Renal cortex interstitium (tissue), 15 donors: ENCODE measurements around the gene LGI1. TPM values are rescaled to one million over a fixed set of nuclear protein-coding genes. Genes with fewer than 3 reads are reported as not detected.

Experiments used
- DNase-seq, 11 donors: peaks; one replicate each; pipeline ENCODE4 v3.0.0-alpha.2; 2013; ENCODE audit warnings: low read depth in 9 of 11, low spot score in 4 of 11; ENCODE audit errors: extremely low read depth in 1 of 11
- long read RNA-seq, 16 experiments: transcript quantifications; one replicate each; lab custom pipeline, GENCODE V29; 2026
- polyA plus RNA-seq, 3 donors: library from polyadenylated mRNA; unstranded; fragments of 120-200 nt; gene quantifications; one replicate each; pipeline ENCODE4 v1.2.1, GENCODE V29; 2013; ENCODE audit not compliant: insufficient read length in 3 of 3

LGI1 gene
- 1 to 10 TPM; 4.2 to 9.0 (median 6.5) TPM for polyA plus RNA-seq
- long read RNA-seq, donor 1, partial matches to known transcripts, result 0 of 1 reads
- long read RNA-seq, donor 1, other reads (novel, unspliced or antisense), result 0 of 1 reads
- long read RNA-seq, donor 2, partial matches to known transcripts, result 0 of 1 reads
- long read RNA-seq, donor 2, other reads (novel, unspliced or antisense), result 0 of 1 reads
- long read RNA-seq, donor 3, partial matches to known transcripts, result 0 of 2 reads
- long read RNA-seq, donor 3, other reads (novel, unspliced or antisense), result 0 of 2 reads
- long read RNA-seq, donor 4, partial matches to known transcripts, result 0 of 1 reads
- long read RNA-seq, donor 4, other reads (novel, unspliced or antisense), result 0 of 1 reads
- long read RNA-seq, donor 5, result 0 reads
- long read RNA-seq, donor 6, partial matches to known transcripts, result 0 of 1 reads
- long read RNA-seq, donor 6, other reads (novel, unspliced or antisense), result 0 of 1 reads
- long read RNA-seq, donor 7, partial matches to known transcripts, result 0 of 4 reads
- long read RNA-seq, donor 7, other reads (novel, unspliced or antisense), result 0 of 4 reads
- long read RNA-seq, donor 8, full-length matches to known transcripts, result 1 of 1 reads
- long read RNA-seq, donor 8, partial matches to known transcripts, result 0 of 1 reads
- long read RNA-seq, donor 8, other reads (novel, unspliced or antisense), result 0 of 1 reads
- long read RNA-seq, donor 9, result 0 reads
- long read RNA-seq, donor 10, partial matches to known transcripts, result 0 of 1 reads
- long read RNA-seq, donor 10, other reads (novel, unspliced or antisense), result 0 of 1 reads
- long read RNA-seq, donor 11, partial matches to known transcripts, result 0 of 1 reads
- long read RNA-seq, donor 11, other reads (novel, unspliced or antisense), result 0 of 1 reads
- long read RNA-seq, donor 12, result 0 reads
- long read RNA-seq, donor 13, result 0 reads
- long read RNA-seq, donor 14, partial matches to known transcripts, result 0 of 3 reads
- long read RNA-seq, donor 14, other reads (novel, unspliced or antisense), result 0 of 3 reads
- long read RNA-seq, donor 15, partial matches to known transcripts, result 0 of 1 reads
- long read RNA-seq, donor 15, other reads (novel, unspliced or antisense), result 0 of 1 reads
- long read RNA-seq, donor 16, partial matches to known transcripts, result 0 of 3 reads
- long read RNA-seq, donor 16, other reads (novel, unspliced or antisense), result 0 of 3 reads

DNA sequence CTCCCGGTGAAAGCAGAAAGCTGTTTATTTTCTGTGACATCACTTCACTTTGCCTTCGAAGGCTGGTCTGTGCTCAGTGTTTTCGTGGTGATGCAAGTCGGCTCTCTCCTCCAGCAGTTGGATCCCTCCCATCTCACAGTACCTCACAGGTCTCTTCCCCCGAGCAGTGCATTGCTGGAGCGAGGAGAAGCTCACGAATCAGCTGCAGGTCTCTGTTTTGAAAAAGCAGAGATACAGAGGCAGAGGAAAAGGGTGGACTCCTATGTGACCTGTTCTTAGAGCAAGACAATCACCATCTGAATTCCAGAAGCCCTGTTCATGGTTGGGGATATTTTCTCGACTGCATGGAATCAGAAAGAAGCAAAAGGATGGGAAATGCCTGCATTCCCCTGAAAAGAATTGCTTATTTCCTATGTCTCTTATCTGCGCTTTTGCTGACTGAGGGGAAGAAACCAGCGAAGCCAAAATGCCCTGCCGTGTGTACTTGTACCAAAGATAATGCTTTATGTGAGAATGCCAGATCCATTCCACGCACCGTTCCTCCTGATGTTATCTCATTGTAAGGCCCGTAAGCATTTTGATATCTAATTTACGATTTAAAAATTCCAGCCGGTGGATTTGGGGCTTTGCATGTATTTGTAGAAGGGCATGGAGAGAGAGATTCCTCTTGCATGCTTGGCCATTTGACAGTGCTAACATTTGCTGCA, at the start of gene LGI1:
Gene LGI1, plus strand, starts transcription at position 136 of the 707 bp plus-strand sequence. Its CDS starts 209 bp downstream, at position 345.
- no peak for DNase-seq

DNA sequence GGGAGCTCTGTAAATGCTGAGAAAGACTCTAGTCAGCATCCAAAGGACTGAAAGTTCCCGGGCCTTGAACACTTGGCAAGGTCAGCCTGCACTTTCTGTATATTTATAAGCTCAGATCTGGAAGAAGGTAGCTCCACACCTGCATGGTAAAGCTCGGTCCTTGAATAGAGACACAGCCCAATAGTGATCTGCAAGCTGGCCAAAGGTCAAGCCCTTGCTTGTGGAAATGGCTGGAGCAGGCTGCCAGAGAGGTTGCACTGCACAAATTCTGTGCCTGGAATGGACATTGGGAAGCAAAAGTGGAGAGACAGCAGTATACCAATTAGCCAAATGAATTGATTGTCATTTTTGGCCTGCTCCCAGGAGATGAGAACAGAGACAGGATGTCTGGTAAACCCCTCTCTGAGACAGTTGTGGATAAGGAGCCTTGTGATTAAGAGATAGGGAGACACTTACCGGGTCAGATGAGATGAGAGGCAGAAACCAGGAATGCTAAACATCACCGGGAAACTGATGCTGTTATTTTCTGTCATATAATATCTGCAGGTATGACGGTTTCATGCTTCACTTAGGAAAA, 47.3 kb upstream of the LGI1 start:
- no peak for DNase-seq

DNA sequence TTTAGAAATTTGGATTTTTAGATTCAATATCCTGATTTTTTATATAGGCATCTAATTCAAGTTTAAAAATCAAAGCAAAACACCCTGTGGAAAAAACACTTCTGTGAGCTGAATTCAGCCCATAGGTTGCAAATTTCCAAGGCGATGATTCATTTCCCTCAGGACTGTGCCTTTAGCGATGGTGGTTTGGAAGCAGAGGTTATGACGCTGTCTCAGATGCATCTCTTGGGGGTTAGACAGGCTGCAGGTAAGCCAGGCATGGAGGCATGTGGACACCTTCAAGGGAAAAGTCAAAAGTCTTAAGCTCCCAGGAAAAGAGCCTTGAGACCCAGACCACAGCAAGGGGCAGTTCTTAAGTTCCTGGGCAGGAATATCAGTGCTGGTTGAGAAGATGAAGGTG, 45.8 kb upstream of the LGI1 start:
- no peak for DNase-seq

DNA sequence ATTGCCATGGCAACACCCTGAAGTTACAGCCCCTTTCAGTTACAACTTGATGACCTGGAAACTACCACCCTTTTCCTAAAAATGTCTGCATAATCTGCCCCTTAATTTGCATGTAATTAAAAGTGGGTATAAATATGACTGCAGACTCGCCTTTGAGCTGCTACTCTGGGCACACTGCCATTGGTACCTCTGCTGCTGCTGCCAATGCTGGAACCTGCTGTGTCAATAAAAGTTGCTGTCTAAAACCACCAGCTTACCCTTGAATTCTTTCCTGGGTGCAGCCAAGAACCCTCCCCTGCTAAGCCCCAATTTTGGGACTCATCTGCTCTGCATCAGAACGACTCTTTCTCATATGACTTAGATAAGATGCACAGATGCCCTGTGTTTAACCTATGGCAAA, 45.1 kb upstream of the LGI1 start:
- DNase-seq, result no peak

DNA sequence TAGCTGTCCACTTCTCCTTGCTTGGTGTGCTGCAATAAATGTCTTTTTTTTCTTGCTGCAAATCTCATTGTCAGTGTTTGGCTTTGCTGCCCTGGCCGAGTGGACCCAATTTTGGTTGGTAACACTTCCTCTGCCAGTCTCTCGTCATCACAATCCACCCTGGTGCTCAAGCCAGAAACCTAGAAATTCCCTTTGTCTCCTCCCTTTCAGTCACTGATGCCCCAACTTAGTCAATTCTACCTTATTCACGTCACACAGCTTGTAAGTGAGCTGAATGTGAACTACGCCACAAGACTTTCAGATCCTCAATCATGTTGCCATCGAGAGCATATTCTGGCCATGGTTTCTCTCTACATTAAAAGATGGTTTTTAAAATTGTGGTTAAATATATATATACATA, 42.4 kb upstream of the LGI1 start:
- DNase-seq, result no peak

DNA sequence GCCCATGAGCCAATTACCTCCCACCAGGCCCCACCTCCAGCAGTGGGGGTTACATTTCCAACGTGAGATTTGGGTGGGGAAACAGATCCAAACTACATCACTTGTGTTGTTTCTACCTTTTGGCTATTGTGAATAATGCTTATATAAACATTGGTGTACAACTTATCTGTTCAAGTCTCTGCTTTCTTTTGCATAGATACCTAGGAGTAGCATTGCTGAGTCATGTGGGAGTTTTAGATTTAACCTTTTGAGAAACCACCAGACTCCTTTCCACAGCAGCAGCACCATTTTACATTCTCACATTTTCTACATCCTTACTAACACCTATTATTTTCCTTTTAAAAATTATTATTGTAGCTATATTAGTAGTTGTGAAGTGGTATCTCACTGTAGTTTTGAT, 41.0 kb upstream of the LGI1 start:
- no peak for DNase-seq

DNA sequence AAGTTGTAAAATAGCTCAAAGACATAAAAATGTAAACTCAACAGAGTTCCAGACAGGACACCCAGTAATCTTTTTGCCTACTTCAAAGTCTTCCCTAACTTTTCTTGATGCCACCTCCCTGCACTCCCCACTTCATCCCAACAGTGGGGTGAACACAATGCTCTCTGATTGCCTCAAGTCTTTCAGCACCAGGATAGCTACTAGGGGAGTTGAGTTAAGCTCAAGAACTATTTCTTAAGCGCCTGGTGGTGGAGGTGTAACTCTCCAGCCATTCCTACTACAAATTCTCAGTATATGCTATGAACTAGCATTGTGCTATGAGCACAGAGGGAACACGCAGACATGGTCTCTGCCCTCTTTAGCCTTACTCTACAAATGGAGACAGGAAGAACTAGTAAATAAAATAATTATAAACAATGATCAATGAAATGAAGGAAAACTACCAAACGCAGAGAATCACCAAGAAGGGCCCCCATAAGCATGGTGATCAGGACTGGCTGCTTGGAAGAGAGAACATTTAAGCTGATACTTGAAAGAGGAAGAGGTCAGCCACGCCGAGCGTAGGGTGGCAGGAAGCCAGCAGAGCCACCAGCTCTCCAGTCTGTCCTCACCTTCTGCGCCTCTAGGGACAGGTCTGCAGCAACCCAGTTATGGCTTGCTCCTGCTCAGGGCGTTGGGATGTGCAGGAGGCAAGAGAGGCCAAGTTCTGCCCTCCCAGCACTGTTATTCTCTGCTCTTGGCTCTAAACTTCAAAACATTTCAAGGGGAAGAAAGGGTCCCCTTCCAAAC, 38.6 kb upstream of the LGI1 start:
- no peak for DNase-seq

DNA sequence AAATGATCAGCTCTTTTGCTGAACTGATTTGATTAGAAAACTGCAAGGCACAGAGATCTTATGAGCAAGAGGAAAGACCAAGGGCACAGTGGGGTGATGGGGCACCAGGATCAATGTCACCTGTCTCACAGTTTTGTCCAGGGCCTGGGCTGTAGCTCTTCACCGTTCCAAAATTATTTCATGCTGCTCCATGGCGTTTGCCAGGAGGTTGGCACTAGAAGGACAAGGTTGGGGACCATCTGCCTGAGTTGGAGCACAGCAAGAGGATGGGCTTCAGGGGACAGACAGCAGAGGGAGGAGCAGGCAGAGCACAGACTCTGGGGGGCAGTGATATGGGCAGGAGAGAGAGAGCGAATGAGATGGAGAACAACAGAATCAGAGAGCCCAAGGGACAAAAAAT, 37.8 kb upstream of the LGI1 start:
- DNase-seq, result no peak

DNA sequence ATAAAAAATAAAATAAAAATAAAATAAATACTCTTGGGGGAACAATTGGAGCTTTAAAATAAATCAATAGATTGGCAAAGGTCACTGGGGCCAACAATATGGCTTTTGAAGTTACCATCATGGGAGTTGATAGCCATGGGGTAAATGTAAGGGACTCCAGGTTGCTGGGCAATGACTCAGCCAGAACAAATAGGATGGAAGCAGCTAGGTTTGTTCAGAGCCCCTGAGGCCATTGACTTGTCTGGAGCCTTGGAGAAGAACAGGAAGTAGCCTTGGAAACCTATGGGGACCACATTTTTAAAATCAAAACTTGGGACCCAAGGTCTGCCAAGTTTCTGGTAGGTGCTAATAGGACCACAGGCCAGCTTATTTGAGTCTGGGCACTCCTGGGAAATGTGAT, 35.2 kb upstream of the LGI1 start:
- DNase-seq, result no peak

DNA sequence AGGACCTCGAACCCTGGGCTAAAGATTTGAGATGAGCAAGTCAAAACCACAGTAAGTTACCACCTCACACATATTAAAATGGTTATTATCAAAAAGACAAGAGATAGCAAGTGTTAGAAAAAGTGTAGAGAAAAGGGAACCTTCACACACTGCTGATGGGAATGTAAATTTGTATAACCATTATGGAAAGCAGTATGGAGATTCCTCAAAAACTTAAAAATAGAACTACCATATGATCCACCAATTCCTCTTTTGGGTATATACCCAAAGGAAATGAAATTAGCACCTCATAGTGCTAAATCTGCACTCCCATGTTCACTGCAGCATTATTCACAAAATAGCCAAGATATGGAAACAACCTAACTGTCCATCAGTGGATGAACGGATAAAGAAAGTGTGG, 34.6 kb upstream of the LGI1 start:
- DNase-seq, result no peak

DNA sequence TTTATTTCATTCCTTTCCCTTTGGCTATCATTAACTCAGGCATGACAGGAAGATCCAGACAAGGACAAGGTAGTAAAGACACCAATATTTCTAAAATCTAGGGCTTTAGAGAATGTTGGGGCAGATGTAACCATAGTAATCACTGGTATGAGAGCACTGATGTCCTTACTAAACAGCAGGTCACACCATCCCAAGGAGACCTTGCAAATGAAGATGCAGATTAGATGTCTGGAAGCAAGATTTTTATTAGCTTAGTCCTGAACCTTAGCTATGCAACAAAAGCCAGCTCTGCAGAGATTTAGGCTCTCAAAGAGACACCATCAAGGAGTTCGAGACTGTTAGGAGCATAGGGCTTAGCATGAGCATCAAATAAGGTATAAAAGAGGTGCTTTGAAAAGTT, 31.7 kb upstream of the LGI1 start:
- no peak for DNase-seq

DNA sequence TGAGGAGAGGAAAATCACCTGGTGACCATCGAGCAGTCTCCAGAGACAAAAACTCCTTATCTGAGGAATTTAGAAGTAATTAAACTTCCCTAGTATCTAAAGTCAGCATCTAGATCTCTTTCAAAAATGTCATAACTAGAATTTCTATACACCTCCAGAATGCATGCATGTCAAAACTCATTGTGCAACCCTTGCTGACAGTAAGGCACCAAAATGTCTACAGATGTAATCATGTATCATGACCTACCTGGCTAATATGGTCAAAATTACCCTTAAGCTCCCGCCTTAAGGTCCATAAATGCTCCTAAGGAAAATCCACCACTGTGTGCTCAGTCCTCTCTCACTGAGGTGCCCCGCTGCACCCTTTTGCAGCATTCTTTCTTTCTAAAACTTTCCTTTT, 16.4 kb upstream of the LGI1 start:
- no peak for DNase-seq

DNA sequence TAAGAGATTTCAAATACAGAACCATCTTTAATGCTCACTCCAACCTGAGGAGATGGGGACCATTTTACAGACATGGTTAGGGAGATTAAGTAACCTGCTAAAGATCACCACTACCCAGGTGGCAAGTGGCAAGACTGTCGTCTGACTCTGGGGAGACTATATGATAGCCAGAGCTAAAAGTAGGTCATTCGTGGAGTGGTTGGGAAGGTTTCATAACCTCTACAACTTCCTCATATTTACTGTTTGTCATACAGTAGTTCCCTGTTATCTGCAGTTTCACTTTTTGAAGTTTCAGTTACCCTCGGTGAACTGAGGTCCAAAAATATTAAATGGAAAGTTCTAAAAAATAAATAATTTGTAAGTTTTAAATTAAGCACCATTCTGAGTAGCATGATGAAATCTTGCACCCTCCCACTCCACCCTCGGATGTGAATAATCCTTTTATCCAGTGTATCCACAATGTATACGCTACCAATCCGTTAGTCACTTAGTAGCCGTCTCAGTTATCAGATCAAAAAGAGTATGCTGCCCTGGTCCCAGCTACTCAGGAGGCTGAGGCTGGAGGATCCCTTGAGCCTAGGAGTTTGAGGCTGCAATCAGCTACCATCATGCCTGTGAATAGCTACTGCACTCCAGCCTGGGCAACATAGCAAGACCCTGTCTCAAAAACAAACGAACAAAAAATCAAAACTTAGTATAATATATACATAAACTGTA, 14.9 kb upstream of the LGI1 start:
- DNase-seq, result no peak

DNA sequence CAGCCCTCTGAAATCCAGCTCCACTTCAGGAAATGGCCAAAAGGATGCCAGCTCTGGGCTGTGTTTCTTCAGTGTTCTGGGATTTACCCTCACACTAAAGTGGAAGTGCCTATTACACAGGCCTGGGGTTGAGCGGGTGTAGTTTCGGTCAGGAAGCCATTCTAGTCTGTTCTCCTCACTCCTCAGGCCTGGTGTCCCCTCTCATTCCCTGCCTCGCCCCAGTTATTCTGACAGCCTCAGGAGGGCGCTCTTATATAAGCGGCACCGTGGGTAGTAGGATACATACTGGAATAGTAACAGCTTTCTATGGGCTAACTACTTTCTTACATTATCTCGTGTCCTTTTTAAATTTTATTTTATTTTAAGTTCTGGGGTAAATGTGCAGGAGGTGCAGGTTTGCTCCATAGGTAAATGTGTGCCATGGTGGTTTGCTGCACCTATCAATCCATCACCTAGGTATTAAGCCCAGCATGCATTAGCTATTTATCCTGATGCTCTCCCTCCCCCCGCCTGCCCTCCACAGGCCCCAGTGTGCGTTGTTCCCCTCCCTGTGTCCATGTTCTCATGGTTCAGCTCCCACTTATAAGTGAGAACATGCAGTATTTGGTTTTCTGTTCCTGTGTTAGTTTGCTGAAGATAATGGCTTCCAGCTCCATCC, 12.2 kb upstream of the LGI1 start:
- no peak for DNase-seq

DNA sequence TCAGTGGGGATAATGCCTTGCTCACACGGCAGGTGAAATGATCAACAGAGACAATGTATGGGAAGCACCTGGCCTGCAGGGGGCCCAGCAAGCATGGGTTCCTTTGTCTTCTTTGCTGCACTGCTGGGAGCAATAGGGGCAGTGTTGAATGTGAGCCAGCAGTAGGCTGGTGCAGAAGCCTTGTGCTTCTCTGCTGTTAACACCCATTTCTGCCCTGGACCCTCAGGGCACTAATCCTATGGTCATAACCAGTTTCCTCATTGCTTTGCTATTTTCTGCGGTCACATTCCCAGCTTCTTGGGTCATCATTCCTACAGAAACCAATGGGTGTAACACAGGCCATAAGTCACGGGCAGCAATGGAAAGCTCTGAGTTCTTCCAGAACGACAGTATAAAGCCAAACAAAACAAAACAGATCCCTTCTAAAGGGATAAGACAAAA, 10.9 kb upstream of the LGI1 start:
- DNase-seq, result peak in 2 of 11 donors; percentile 61 to 66

DNA sequence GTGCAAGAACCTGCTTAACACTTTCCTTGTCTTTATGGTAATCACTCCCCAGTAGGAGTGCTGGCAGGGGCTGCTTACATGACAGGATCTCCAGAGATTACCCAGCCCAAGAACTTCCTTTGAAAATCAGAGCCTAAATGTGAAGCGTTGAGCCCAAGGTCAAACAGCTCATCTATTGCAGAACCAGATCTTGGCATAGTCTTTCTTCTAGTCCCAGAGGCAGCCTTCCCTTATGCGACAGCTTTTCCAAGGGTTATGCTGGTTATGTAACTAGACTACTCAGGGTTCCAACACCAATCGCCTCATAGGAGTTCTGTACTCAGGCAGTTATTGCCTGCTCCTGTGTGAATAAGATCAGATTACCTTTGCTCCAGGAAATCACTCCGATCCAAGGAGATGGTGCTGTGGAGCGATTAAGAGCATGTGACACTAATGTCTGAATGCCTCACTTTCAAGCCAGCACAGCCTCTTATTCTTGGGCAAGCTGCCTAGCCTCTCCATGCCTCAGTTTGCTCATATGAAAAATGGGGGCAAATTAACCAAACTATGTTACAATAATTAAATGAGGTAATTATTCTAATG, 8.4 kb upstream of the LGI1 start:
- no peak for DNase-seq
